ENCODE data around the gene PDZRN4.

DNA sequence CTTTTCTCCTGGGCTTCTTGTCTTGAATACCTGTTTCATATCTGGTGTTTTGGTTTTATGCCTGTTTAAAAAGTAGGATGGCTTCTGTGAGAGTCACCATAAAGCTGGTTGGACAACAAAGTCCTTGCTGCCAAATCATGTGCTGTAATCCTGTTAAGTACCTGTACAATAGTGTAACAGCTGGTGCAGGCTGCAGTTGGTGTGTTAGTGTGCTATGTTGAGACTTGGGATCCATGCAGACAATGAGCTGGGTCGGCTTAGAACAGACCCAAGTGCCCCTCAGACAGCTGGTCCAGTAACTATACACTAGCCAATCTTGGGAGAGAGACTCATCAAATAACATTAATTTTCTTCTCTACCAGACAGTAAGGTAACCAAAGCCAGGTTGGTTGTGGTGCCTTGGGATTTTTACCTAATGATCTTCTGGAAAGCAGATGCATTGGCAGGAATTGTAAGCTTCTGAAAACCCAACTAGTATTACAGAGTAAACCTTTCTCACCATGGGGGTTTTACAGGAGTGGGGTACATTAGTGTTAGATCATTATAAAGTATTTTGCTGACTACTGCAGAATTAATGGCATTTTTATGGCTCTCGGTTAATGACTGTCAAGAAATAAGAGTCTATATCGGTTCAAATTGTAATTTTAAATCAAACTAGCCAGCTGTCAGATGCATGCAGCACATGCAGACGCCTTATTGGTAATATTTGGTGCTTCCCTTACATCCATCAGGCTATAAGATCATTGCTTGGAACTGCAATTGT, 231.2 kb downstream of the PDZRN4 start:
- TF ChIP-seq, protein P1, sequence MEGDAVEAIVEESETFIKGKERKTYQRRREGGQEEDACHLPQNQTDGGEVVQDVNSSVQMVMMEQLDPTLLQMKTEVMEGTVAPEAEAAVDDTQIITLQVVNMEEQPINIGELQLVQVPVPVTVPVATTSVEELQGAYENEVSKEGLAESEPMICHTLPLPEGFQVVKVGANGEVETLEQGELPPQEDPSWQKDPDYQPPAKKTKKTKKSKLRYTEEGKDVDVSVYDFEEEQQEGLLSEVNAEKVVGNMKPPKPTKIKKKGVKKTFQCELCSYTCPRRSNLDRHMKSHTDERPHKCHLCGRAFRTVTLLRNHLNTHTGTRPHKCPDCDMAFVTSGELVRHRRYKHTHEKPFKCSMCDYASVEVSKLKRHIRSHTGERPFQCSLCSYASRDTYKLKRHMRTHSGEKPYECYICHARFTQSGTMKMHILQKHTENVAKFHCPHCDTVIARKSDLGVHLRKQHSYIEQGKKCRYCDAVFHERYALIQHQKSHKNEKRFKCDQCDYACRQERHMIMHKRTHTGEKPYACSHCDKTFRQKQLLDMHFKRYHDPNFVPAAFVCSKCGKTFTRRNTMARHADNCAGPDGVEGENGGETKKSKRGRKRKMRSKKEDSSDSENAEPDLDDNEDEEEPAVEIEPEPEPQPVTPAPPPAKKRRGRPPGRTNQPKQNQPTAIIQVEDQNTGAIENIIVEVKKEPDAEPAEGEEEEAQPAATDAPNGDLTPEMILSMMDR (IDR thresholded peaks at IDR 0.05) = no peak
- TF ChIP-seq EHMT2 (IDR thresholded peaks at IDR 0.05; ENCODE audit: low read depth) (no peak), PHF8 (IDR thresholded peaks at IDR 0.05; ENCODE audit: borderline replicate concordance, low read depth) (no peak), CEBPB (IDR thresholded peaks at IDR 0.05) (no peak), EP300 (IDR thresholded peaks at IDR 0.05) (no peak), MAFK (IDR thresholded peaks at IDR 0.05; ENCODE audit: partially characterized antibody) (peak; percentile 88), POLR2A (IDR thresholded peaks at IDR 0.05; ENCODE audit: low read length) (no peak)
- TF ChIP-seq, protein P2, sequence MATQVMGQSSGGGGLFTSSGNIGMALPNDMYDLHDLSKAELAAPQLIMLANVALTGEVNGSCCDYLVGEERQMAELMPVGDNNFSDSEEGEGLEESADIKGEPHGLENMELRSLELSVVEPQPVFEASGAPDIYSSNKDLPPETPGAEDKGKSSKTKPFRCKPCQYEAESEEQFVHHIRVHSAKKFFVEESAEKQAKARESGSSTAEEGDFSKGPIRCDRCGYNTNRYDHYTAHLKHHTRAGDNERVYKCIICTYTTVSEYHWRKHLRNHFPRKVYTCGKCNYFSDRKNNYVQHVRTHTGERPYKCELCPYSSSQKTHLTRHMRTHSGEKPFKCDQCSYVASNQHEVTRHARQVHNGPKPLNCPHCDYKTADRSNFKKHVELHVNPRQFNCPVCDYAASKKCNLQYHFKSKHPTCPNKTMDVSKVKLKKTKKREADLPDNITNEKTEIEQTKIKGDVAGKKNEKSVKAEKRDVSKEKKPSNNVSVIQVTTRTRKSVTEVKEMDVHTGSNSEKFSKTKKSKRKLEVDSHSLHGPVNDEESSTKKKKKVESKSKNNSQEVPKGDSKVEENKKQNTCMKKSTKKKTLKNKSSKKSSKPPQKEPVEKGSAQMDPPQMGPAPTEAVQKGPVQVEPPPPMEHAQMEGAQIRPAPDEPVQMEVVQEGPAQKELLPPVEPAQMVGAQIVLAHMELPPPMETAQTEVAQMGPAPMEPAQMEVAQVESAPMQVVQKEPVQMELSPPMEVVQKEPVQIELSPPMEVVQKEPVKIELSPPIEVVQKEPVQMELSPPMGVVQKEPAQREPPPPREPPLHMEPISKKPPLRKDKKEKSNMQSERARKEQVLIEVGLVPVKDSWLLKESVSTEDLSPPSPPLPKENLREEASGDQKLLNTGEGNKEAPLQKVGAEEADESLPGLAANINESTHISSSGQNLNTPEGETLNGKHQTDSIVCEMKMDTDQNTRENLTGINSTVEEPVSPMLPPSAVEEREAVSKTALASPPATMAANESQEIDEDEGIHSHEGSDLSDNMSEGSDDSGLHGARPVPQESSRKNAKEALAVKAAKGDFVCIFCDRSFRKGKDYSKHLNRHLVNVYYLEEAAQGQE (IDR thresholded peaks at IDR 0.05) = no peak
- TF ChIP-seq, protein P3, sequence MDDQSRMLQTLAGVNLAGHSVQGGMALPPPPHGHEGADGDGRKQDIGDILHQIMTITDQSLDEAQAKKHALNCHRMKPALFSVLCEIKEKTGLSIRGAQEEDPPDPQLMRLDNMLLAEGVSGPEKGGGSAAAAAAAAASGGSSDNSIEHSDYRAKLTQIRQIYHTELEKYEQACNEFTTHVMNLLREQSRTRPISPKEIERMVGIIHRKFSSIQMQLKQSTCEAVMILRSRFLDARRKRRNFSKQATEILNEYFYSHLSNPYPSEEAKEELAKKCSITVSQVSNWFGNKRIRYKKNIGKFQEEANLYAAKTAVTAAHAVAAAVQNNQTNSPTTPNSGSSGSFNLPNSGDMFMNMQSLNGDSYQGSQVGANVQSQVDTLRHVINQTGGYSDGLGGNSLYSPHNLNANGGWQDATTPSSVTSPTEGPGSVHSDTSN (IDR thresholded peaks at IDR 0.05) = no peak
- TF ChIP-seq, protein P4, sequence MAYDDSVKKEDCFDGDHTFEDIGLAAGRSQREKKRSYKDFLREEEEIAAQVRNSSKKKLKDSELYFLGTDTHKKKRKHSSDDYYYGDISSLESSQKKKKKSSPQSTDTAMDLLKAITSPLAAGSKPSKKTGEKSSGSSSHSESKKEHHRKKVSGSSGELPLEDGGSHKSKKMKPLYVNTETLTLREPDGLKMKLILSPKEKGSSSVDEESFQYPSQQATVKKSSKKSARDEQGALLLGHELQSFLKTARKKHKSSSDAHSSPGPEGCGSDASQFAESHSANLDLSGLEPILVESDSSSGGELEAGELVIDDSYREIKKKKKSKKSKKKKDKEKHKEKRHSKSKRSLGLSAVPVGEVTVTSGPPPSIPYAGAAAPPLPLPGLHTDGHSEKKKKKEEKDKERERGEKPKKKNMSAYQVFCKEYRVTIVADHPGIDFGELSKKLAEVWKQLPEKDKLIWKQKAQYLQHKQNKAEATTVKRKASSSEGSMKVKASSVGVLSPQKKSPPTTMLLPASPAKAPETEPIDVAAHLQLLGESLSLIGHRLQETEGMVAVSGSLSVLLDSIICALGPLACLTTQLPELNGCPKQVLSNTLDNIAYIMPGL (CRISPR knock-in tag; IDR thresholded peaks at IDR 0.05; ENCODE audit: borderline replicate concordance) = no peak
